GM23338 (cell line): Measurements from ENCODE around the gene PKNOX2.
A peak's percentile ranks its signal among the peaks of the same experiment; 100 is the strongest.

Experiments
- CREB1 ChIP-seq: fragments of 250-450 bp; sonication (Bioruptor Pico); IDR thresholded peaks from 2 replicates; pipeline ENCODE4 v1.5.0; 2020; ENCODE audit warnings: low read depth, mild to moderate bottlenecking, moderate library complexity
- EZH2 ChIP-seq: fragments of 200-600 bp; sonication (generic); IDR thresholded peaks from one replicate; pipeline ENCODE4 v1.8.0; 2017; ENCODE audit warnings: antibody characterized with exemption, mild to moderate bottlenecking, low read depth; ENCODE audit not compliant: unreplicated experiment
- EZH2phosphoT487 ChIP-seq: fragments of 200-600 bp; sonication (generic); IDR thresholded peaks from one replicate; pipeline ENCODE4 v1.8.1; 2018; ENCODE audit warnings: antibody characterized with exemption; ENCODE audit not compliant: unreplicated experiment
- JUNB ChIP-seq: IDR thresholded peaks from one replicate; pipeline ENCODE4 v1.6.1; 2016; ENCODE audit warnings: antibody characterized with exemption; ENCODE audit not compliant: unreplicated experiment
- NANOG ChIP-seq: IDR thresholded peaks from 2 replicates; pipeline ENCODE4 v1.6.1; 2016; ENCODE audit warnings: antibody characterized with exemption, borderline replicate concordance
- POLR2AphosphoS5 ChIP-seq: IDR thresholded peaks from 2 replicates; pipeline ENCODE4 v1.6.1; 2016; ENCODE audit warnings: antibody characterized with exemption, low read depth
- ZNF331 ChIP-seq: fragments of 250-450 bp; sonication (Bioruptor Pico); IDR thresholded peaks from 2 replicates; pipeline ENCODE4 v1.5.0; 2020; ENCODE audit warnings: low read depth, mild to moderate bottlenecking, moderate library complexity
- TF ChIP-seq, protein P1 (sequence below), 2 experiments: fragments of 200-600 bp in 1 of 2; sonication (generic) in 1 of 2; conservative IDR thresholded peaks; 2 replicates each; pipeline versions ENCODE4 v1.5.1 to v1.6.1; 2016 to 2017; ENCODE audit warnings: antibody characterized with exemption in 2 of 2, low read depth in 2 of 2, mild to moderate bottlenecking in 2 of 2, moderate library complexity in 1 of 2
- TF ChIP-seq, protein P2 (sequence below): IDR thresholded peaks from 2 replicates; pipeline ENCODE4 v1.6.1; 2016; ENCODE audit warnings: antibody characterized with exemption
- TF ChIP-seq, protein P3 (sequence below): IDR thresholded peaks from one replicate; pipeline ENCODE4 v1.6.1; 2018; ENCODE audit warnings: antibody characterized with exemption; ENCODE audit not compliant: unreplicated experiment

DNA sequence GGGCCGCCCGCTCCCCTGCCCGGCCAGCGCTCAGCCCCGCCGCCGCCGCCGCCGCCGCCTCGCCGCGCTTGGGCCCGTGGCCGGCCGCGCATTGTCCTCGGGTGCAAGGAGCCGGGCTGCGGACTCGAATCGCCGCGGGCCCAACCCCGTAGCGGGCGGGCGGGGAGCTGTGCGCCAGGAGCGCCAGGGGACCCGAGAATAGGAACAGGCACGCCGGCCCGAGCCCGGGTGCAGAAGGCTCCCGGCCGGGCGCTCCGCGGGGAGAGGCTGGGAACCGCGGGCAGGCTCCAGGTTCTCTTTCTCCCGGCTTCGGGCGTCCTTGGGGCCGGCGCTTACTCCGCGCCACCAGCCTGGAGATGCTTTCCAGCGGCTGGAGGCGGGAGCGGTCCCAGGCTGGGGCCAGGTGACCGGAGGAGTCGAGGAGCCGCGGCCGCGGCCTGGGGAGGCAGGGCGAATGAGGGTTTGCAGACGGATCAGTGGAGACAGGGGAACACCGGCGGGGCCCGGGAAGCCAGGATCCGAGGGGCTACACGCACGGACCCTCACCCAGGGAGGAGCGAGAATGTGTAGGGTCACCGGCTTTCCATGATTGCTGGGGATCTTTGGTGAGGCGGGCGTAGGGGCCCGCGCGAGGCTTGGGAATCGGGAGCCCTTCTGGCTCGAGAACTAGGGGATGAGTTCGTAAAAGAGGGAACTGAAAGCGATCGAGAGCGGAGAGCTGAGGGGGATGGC, 726 bp downstream of the PKNOX2 start:
- TF ChIP-seq, protein P1, sequence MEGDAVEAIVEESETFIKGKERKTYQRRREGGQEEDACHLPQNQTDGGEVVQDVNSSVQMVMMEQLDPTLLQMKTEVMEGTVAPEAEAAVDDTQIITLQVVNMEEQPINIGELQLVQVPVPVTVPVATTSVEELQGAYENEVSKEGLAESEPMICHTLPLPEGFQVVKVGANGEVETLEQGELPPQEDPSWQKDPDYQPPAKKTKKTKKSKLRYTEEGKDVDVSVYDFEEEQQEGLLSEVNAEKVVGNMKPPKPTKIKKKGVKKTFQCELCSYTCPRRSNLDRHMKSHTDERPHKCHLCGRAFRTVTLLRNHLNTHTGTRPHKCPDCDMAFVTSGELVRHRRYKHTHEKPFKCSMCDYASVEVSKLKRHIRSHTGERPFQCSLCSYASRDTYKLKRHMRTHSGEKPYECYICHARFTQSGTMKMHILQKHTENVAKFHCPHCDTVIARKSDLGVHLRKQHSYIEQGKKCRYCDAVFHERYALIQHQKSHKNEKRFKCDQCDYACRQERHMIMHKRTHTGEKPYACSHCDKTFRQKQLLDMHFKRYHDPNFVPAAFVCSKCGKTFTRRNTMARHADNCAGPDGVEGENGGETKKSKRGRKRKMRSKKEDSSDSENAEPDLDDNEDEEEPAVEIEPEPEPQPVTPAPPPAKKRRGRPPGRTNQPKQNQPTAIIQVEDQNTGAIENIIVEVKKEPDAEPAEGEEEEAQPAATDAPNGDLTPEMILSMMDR (conservative IDR thresholded peaks at IDR 0.05; ENCODE audit: low read depth in 2 of 2) = no peak
- TF ChIP-seq POLR2AphosphoS5 (no peak), EZH2 (peak; percentile 71), EZH2phosphoT487 (no peak), JUNB (no peak), CREB1 (no peak), ZNF331 (no peak), NANOG (no peak)
- TF ChIP-seq, protein P2, sequence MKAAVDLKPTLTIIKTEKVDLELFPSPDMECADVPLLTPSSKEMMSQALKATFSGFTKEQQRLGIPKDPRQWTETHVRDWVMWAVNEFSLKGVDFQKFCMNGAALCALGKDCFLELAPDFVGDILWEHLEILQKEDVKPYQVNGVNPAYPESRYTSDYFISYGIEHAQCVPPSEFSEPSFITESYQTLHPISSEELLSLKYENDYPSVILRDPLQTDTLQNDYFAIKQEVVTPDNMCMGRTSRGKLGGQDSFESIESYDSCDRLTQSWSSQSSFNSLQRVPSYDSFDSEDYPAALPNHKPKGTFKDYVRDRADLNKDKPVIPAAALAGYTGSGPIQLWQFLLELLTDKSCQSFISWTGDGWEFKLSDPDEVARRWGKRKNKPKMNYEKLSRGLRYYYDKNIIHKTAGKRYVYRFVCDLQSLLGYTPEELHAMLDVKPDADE = no peak
- TF ChIP-seq, protein P3, sequence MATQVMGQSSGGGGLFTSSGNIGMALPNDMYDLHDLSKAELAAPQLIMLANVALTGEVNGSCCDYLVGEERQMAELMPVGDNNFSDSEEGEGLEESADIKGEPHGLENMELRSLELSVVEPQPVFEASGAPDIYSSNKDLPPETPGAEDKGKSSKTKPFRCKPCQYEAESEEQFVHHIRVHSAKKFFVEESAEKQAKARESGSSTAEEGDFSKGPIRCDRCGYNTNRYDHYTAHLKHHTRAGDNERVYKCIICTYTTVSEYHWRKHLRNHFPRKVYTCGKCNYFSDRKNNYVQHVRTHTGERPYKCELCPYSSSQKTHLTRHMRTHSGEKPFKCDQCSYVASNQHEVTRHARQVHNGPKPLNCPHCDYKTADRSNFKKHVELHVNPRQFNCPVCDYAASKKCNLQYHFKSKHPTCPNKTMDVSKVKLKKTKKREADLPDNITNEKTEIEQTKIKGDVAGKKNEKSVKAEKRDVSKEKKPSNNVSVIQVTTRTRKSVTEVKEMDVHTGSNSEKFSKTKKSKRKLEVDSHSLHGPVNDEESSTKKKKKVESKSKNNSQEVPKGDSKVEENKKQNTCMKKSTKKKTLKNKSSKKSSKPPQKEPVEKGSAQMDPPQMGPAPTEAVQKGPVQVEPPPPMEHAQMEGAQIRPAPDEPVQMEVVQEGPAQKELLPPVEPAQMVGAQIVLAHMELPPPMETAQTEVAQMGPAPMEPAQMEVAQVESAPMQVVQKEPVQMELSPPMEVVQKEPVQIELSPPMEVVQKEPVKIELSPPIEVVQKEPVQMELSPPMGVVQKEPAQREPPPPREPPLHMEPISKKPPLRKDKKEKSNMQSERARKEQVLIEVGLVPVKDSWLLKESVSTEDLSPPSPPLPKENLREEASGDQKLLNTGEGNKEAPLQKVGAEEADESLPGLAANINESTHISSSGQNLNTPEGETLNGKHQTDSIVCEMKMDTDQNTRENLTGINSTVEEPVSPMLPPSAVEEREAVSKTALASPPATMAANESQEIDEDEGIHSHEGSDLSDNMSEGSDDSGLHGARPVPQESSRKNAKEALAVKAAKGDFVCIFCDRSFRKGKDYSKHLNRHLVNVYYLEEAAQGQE = no peak
